Glutamatergic neuron (in vitro differentiated cells): Measurements from ENCODE around the gene UBQLN4. TPM values are rescaled to one million over a fixed set of nuclear protein-coding genes. Genes with fewer than 3 reads are reported as not detected.

ENCODE experiments used
- DNase-seq: peaks from one replicate; pipeline ENCODE4 v3.0.0; 2022
- H3K27ac Mint-ChIP-seq: one replicate; pipeline ENCODE4 v1.8.0; 2020; ENCODE audit warnings: mild to moderate bottlenecking, mixed read lengths, inconsistent platforms; ENCODE audit not compliant: unreplicated experiment
- H3K27me3 Mint-ChIP-seq: one replicate; pipeline ENCODE4 v1.8.0; 2020; ENCODE audit warnings: mild to moderate bottlenecking, moderate library complexity, mixed read lengths, inconsistent platforms; ENCODE audit not compliant: unreplicated experiment
- H3K36me3 Mint-ChIP-seq: one replicate; pipeline ENCODE4 v1.8.0; 2020; ENCODE audit warnings: mild to moderate bottlenecking, mixed read lengths, inconsistent platforms; ENCODE audit not compliant: unreplicated experiment
- H3K4me1 Mint-ChIP-seq: one replicate; pipeline ENCODE4 v1.8.0; 2020; ENCODE audit warnings: mild to moderate bottlenecking, low read depth, mixed read lengths, inconsistent platforms; ENCODE audit not compliant: unreplicated experiment
- H3K4me3 Mint-ChIP-seq: one replicate; pipeline ENCODE4 v1.8.0; 2020; ENCODE audit warnings: mild to moderate bottlenecking, mixed read lengths, inconsistent platforms; ENCODE audit not compliant: unreplicated experiment
- H3K9me3 Mint-ChIP-seq: one replicate; pipeline ENCODE4 v1.8.0; 2020; ENCODE audit warnings: mild to moderate bottlenecking, moderate library complexity, mixed read lengths, inconsistent platforms; ENCODE audit not compliant: unreplicated experiment
- long read RNA-seq: library from polyadenylated mRNA; unstranded; transcript quantifications from one replicate; pipeline ENCODE4 v2.0.0, GENCODE V29; 2020; ENCODE audit not compliant: unreplicated experiment
- total RNA-seq: library from RNA; stranded (reverse); fragmentation: NEBNext Ultra II Directional; extraction: Animal tissue kit (Norgen Biotek cat#: 25700); gene quantifications from one replicate; pipeline ENCODE4 v1.2.1, GENCODE V29; 2021; ENCODE audit not compliant: unreplicated experiment
- TF ChIP-seq, protein P1 (sequence below): fragments of 200-600 bp; sonication (generic); IDR thresholded peaks from one replicate; pipeline ENCODE4 v1.5.0; 2021; ENCODE audit not compliant: partially characterized antibody, unreplicated experiment

Gene UBQLN4
- total RNA-seq = 52.4 TPM
- long read RNA-seq, partial matches to known transcripts = 0 of 2 reads
- long read RNA-seq, other reads (novel, unspliced or antisense) = 2 of 2 reads

DNA sequence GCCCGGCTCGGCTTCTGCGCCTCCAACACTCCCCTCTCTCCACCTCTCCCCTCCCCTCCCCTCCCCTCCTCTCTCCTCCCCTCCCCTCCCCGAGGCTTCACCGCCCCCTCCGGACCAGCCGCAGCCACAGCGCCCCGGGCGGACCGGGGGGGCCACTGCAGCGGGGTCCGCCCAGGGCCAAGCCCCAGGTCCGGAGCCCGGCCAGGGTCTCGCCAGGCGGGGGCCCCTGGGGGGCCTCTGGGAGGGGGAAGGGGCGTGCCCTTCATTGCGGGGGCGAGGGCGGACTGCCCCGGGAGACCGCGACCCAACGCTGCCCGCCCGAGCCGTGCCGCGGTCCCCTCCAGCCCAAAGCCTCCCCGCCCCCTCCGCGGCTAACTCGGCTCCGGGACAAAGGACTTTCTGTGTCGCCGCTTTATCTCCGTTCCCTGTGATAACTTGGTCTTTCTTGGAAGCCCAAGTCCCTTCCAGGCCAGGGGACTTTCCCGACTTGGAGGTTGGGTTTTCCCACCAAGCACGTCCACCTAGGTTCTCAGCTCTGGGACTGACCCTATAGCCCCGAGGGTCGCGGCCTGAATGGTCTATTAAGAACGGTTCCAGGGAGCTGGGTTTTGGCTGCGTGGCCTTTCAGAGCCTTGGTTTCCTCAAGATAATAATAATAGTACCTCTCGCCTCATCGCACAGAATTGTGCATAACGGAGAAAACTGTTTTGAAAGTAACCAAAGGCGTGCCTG lies at the start of gene UBQLN4:
UBQLN4 (minus strand) TSS at position 31 of the 732 bp plus-strand sequence. CDS start 97 bp downstream, outside the sequence.
- H3K4me1 Mint-ChIP-seq = peaks cover 4% of the 10 kb centered on the region
- peaks cover 13% of the 10 kb centered on the region for H3K27me3 Mint-ChIP-seq
- DNase-seq = peak; percentile 90
- H3K36me3 Mint-ChIP-seq = no peaks in the 10 kb centered on the region
- H3K27ac Mint-ChIP-seq = peak within 1 kb of the TSS; percentile 99
- peaks cover 9% of the 10 kb centered on the region for H3K9me3 Mint-ChIP-seq
- peak within 1 kb of the TSS; percentile 95 for H3K4me3 Mint-ChIP-seq
- TF ChIP-seq, protein P1, sequence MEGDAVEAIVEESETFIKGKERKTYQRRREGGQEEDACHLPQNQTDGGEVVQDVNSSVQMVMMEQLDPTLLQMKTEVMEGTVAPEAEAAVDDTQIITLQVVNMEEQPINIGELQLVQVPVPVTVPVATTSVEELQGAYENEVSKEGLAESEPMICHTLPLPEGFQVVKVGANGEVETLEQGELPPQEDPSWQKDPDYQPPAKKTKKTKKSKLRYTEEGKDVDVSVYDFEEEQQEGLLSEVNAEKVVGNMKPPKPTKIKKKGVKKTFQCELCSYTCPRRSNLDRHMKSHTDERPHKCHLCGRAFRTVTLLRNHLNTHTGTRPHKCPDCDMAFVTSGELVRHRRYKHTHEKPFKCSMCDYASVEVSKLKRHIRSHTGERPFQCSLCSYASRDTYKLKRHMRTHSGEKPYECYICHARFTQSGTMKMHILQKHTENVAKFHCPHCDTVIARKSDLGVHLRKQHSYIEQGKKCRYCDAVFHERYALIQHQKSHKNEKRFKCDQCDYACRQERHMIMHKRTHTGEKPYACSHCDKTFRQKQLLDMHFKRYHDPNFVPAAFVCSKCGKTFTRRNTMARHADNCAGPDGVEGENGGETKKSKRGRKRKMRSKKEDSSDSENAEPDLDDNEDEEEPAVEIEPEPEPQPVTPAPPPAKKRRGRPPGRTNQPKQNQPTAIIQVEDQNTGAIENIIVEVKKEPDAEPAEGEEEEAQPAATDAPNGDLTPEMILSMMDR = peak; percentile 45

DNA sequence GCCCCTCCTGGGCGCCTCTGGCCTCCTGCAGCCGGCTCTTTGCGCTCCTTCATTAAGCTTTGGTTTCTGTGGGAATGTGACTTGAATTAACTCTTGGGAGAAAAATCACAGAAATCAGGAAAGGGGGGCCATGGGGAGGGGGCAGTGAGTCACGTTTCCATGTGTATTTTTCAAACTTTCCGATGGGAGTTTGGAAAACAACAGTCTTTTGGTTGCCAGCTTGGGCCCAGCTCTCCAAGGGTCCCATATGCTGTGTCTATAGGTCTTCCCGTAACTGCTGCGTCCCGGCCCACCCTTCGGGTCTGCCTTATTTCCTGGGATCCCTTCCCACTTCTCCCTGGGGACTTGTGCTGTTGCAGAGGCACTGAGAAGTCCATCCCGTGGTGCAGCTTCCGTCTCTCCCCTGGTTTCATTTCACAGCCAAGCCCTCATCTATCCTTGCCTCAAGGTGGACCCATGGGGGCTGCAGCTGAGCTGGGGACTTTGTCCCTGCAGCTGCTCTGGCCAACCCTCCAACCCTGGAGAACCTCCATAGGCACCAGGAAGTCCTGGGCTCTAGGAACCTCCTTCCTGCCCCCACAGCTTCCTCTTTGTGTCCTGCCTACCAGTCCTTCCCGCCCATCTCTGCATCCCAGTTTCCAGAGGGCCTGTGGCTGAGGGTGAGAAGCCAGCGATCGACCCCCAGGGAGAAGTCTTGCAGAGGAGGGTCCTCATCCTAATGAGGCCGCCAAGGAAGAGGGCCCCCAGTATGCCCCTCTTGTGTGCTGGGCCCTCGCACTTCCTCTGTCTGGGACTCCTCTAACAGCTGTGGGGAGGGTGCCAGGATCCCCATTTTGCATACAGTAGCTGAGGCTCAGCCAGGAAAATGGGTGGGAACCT lies 49.3 kb upstream of the UBQLN4 start:
- Mint-ChIP-seq H3K27me3 (peaks cover 6% of the 10 kb centered on the region), H3K4me3 (no peak overlapping the region), H3K27ac (no peak overlapping the region), H3K9me3 (peaks cover 12% of the 10 kb centered on the region), H3K4me1 (peaks cover 29% of the 10 kb centered on the region), H3K36me3 (no peaks in the 10 kb centered on the region)
- TF ChIP-seq, protein P1 = no peak
- DNase-seq = no peak

DNA sequence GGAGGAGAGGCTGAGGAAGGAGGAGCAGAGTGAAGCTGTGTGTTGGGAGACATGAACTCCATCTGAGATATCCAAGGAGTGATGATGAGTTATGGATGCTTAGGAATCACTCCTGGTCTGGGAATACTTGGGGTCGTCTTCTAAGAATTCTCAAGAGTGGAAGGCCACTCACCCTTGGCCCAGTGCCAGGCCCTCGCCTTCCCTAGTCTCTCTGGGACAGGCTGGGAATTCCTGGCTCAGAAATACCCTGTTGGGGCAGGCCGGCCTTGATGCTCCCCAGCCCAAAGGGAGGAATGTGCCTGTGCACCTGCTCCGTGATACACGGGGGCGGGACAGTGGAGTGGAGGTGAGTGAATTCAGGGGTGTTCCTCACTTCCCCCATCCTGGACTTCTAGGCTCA lies 48.3 kb upstream of the UBQLN4 start:
- Mint-ChIP-seq H3K27ac (no peak overlapping the region), H3K4me3 (peak overlapping the region; percentile 30), H3K36me3 (no peaks in the 10 kb centered on the region), H3K9me3 (peaks cover 14% of the 10 kb centered on the region), H3K27me3 (peaks cover 6% of the 10 kb centered on the region), H3K4me1 (peaks cover 32% of the 10 kb centered on the region)
- TF ChIP-seq, protein P1 = no peak
- no peak for DNase-seq

DNA sequence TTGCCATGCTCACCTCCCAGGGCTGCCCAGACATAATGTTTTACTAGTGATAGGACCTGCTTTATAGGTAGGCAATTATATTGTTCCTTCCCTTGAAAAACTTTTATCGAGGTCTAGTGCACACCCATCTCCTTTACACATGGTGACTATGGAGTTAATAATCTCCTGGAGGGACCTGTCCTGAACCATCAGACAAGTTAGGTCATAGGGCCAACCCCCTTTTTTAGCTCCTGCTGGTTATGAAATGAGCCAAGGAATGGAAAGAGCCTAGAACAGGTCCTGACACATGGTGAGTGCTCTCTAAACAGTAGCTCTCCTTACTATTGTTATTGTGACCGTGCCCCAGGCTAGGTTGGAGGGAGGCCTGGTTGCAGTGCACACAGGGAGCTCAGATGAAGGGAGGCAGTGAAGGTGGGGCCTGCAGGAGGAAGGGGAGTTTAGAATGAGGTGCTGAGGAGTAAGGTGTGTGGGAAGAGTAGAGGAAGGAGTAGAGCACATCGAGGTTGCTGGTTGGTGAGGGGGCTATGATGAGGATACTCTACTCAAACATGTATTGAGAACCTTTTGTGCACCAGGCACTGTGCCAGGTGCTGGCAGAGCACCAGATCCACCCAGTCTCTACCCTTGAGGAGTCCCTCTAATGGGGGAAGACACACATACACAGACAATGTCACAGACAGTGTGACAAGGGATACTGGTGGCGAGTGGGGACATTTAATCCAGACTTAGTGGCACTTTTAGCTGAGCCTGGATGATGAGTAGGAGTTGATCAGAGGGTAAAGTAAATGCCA lies 46.8 kb upstream of the UBQLN4 start:
- no peak for DNase-seq
- peaks cover 15% of the 10 kb centered on the region for H3K9me3 Mint-ChIP-seq
- no peak overlapping the region for H3K27ac Mint-ChIP-seq

More for the DNA sequence above, 46.8 kb upstream of the UBQLN4 start:
- TF ChIP-seq, protein P1 = no peak
- H3K4me3 Mint-ChIP-seq = no peak overlapping the region
- peaks cover 6% of the 10 kb centered on the region for H3K27me3 Mint-ChIP-seq
- no peaks in the 10 kb centered on the region for H3K36me3 Mint-ChIP-seq
- peaks cover 36% of the 10 kb centered on the region for H3K4me1 Mint-ChIP-seq
